22Rv1 (cell line): ENCODE data around the gene LRRC36.
A peak's percentile ranks its signal among the peaks of the same experiment; 100 is the strongest.

Source experiments
- H3K27ac ChIP-seq: fragments of 450-650 bp; 2 replicates; pipeline ENCODE4 v1.5.1; 2017
- CTCF ChIP-seq: fragments of 450-650 bp; IDR thresholded peaks from 2 replicates; pipeline ENCODE4 v1.5.1; 2017; ENCODE audit warnings: mild to moderate bottlenecking
- ZFX ChIP-seq: fragments of 450-650 bp; IDR thresholded peaks from 2 replicates; pipeline ENCODE4 v1.6.1; 2017; ENCODE audit warnings: antibody characterized with exemption, borderline replicate concordance

LRRC36 gene

GRCh38 chr16:67333315-67333714 is 6.7 kb downstream of the LRRC36 start:
- no peak for TF ChIP-seq ZFX
- no peak for TF ChIP-seq CTCF
- no peak overlapping the region for H3K27ac ChIP-seq

- TF ChIP-seq ZFX (no peak), CTCF (no peak)
- peak overlapping the region; percentile 75 for H3K27ac ChIP-seq
Measured at GRCh38 chr16:67336116-67336515, 9.5 kb downstream of the LRRC36 start.

GRCh38 chr16:67336648-67337047 is 10.0 kb downstream of the LRRC36 start:
- TF ChIP-seq ZFX (no peak), CTCF (no peak)
- peak overlapping the region; percentile 75 for H3K27ac ChIP-seq

GRCh38 chr16:67339453-67339852 is 12.8 kb downstream of the LRRC36 start:
- TF ChIP-seq CTCF: peak; percentile 18; the same call in 1 of the 2 replicates
- no peak for TF ChIP-seq ZFX
- H3K27ac ChIP-seq: no peak overlapping the region

DNA sequence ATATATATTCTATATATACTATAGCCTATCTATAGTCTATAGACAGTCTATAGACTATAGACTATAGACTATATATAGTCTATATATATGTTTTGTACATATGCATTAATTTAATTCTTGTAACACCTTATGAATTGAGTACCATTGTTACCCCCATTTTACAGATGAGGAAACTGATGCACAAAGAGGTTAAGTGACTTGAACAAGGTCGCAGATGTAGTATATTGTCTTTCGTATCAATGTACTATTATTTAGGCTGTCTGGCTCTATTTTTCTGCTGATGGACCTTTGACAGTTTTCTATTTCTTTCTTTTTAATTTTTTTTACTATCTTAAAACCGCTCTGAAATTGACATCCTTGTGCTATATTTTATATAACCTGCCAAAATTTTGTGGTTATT is 14.6 kb downstream of the LRRC36 start:
- TF ChIP-seq ZFX: no peak
- TF ChIP-seq CTCF: no peak

GRCh38 chr16:67342616-67343015 is 16.0 kb downstream of the LRRC36 start:
- H3K27ac ChIP-seq: no peak overlapping the region
- no peak for TF ChIP-seq CTCF
- TF ChIP-seq ZFX: no peak

More for the DNA sequence above, 14.6 kb downstream of the LRRC36 start:
- H3K27ac ChIP-seq: no peak overlapping the region

DNA sequence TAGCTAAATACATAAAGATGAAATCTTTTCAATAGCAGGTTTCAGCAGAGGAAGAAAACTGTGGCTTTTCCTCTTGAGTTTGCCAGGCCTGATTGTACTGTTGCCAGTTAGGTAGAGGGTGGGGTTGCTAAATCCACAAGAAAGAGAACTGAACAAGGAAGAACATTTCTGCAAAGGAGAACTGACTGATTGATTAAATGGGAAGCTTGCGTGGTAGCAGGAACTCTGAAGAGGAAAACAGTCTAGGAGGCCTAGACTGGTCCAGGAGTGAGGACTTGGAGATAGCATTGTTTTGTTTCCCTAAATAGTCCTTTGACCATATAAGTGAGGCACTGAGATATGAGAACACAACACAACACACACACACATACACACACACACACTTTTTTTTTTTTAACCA is 18.8 kb downstream of the LRRC36 start:
- peak overlapping the region; percentile 73 for H3K27ac ChIP-seq
- TF ChIP-seq CTCF (no peak), ZFX (no peak)
